ENCODE data around the gene ZIC2.
A peak's percentile ranks its signal among the peaks of the same experiment; 100 is the strongest.

Gene ZIC2

GRCh38 chr13:99980201-99980823 lies 1.3 kb upstream of the ZIC2 start:
- H3K27ac ChIP-seq (ENCODE audit: low read depth in 2 of 2, low read length in 2 of 2): no peak overlapping the region
- H3K4me1 ChIP-seq (ENCODE audit: control insufficient read depth in 2 of 2, insufficient read depth in 2 of 2, low read length in 2 of 2): peaks cover 12 to 18% of the 10 kb centered on the region in 2 donors
- H3K9me3 ChIP-seq (ENCODE audit: control insufficient read depth in 2 of 2, low read length in 2 of 2): no peaks in the 10 kb centered on the region
- H3K4me3 ChIP-seq (ENCODE audit: low read length in 2 of 2): peak overlapping the region; percentile 20 to 58
- H3K36me3 ChIP-seq (ENCODE audit: control insufficient read depth in 2 of 2, insufficient read depth in 2 of 2, low read length in 2 of 2): no peaks in the 10 kb centered on the region
- H3K27me3 ChIP-seq (ENCODE audit: control insufficient read depth in 2 of 2, insufficient read depth in 2 of 2, low read length in 2 of 2): peaks cover 65 to 72% of the 10 kb centered on the region in 2 donors
- no peak overlapping the region for H3K9ac ChIP-seq (ENCODE audit: low read depth in 1 of 2, low read length in 2 of 2)

GRCh38 chr13:99980824-99981734 lies 505 bp upstream of the ZIC2 start:
- H3K9me3 ChIP-seq (ENCODE audit: control insufficient read depth in 2 of 2, low read length in 2 of 2): no peaks in the 10 kb centered on the region
- H3K4me3 ChIP-seq (ENCODE audit: low read length in 2 of 2): peak overlapping the region; percentile 37 to 58
- H3K4me1 ChIP-seq (ENCODE audit: control insufficient read depth in 2 of 2, insufficient read depth in 2 of 2, low read length in 2 of 2): peaks cover 12 to 18% of the 10 kb centered on the region in 2 donors
- H3K36me3 ChIP-seq (ENCODE audit: control insufficient read depth in 2 of 2, insufficient read depth in 2 of 2, low read length in 2 of 2): no peaks in the 10 kb centered on the region
- no peak overlapping the region for H3K9ac ChIP-seq (ENCODE audit: low read depth in 1 of 2, low read length in 2 of 2)
- no peak overlapping the region for H3K27ac ChIP-seq (ENCODE audit: low read depth in 2 of 2, low read length in 2 of 2)
- H3K27me3 ChIP-seq (ENCODE audit: control insufficient read depth in 2 of 2, insufficient read depth in 2 of 2, low read length in 2 of 2): peaks cover 60 to 68% of the 10 kb centered on the region in 2 donors

- H3K36me3 ChIP-seq (ENCODE audit: control insufficient read depth in 2 of 2, insufficient read depth in 2 of 2, low read length in 2 of 2): no peaks in the 10 kb centered on the region
- no peak overlapping the region for H3K9ac ChIP-seq (ENCODE audit: low read depth in 1 of 2, low read length in 2 of 2)
- H3K27me3 ChIP-seq (ENCODE audit: control insufficient read depth in 2 of 2, insufficient read depth in 2 of 2, low read length in 2 of 2): peaks cover 62 to 68% of the 10 kb centered on the region in 2 donors
- H3K4me1 ChIP-seq (ENCODE audit: control insufficient read depth in 2 of 2, insufficient read depth in 2 of 2, low read length in 2 of 2): peaks cover 12 to 18% of the 10 kb centered on the region in 2 donors
- H3K4me3 ChIP-seq (ENCODE audit: low read length in 2 of 2): no peak overlapping the region
- no peaks in the 10 kb centered on the region for H3K9me3 ChIP-seq (ENCODE audit: control insufficient read depth in 2 of 2, low read length in 2 of 2)
- no peak overlapping the region for H3K27ac ChIP-seq (ENCODE audit: low read depth in 2 of 2, low read length in 2 of 2)
Observed at GRCh38 chr13:99982036-99982730, 599 bp downstream of the ZIC2 start.

- Histone ChIP-seq H3K4me1 (ENCODE audit: control insufficient read depth in 2 of 2, insufficient read depth in 2 of 2, low read length in 2 of 2) (peaks cover 12 to 18% of the 10 kb centered on the region in 2 donors), H3K27me3 (ENCODE audit: control insufficient read depth in 2 of 2, insufficient read depth in 2 of 2, low read length in 2 of 2) (peaks cover 64 to 69% of the 10 kb centered on the region in 2 donors), H3K36me3 (ENCODE audit: control insufficient read depth in 2 of 2, insufficient read depth in 2 of 2, low read length in 2 of 2) (no peaks in the 10 kb centered on the region), H3K9me3 (ENCODE audit: control insufficient read depth in 2 of 2, low read length in 2 of 2) (no peaks in the 10 kb centered on the region), H3K4me3 (ENCODE audit: low read length in 2 of 2) (no peak overlapping the region), H3K9ac (ENCODE audit: low read depth in 1 of 2, low read length in 2 of 2) (no peak overlapping the region), H3K27ac (ENCODE audit: low read depth in 2 of 2, low read length in 2 of 2) (no peak overlapping the region)
Observed at GRCh38 chr13:99982731-99983498, 1.3 kb downstream of the ZIC2 start.

- no peak overlapping the region for H3K9ac ChIP-seq (ENCODE audit: low read depth in 1 of 2, low read length in 2 of 2)
- H3K27me3 ChIP-seq (ENCODE audit: control insufficient read depth in 2 of 2, insufficient read depth in 2 of 2, low read length in 2 of 2): peaks cover 62 to 68% of the 10 kb centered on the region in 2 donors
- H3K27ac ChIP-seq (ENCODE audit: low read depth in 2 of 2, low read length in 2 of 2): no peak overlapping the region
- H3K4me3 ChIP-seq (ENCODE audit: low read length in 2 of 2): no peak overlapping the region
- H3K4me1 ChIP-seq (ENCODE audit: control insufficient read depth in 2 of 2, insufficient read depth in 2 of 2, low read length in 2 of 2): peaks cover 12 to 18% of the 10 kb centered on the region in 2 donors
- no peaks in the 10 kb centered on the region for H3K36me3 ChIP-seq (ENCODE audit: control insufficient read depth in 2 of 2, insufficient read depth in 2 of 2, low read length in 2 of 2)
- H3K9me3 ChIP-seq (ENCODE audit: control insufficient read depth in 2 of 2, low read length in 2 of 2): no peaks in the 10 kb centered on the region
Observed at GRCh38 chr13:99983499-99984401, 2.2 kb downstream of the ZIC2 start.

GRCh38 chr13:99984461-99985240 lies 3.1 kb downstream of the ZIC2 start:
- Histone ChIP-seq H3K27ac (ENCODE audit: low read depth in 2 of 2, low read length in 2 of 2) (no peak overlapping the region), H3K27me3 (ENCODE audit: control insufficient read depth in 2 of 2, insufficient read depth in 2 of 2, low read length in 2 of 2) (peaks cover 62 to 69% of the 10 kb centered on the region in 2 donors), H3K4me1 (ENCODE audit: control insufficient read depth in 2 of 2, insufficient read depth in 2 of 2, low read length in 2 of 2) (peaks cover 14 to 15% of the 10 kb centered on the region in 2 donors), H3K9ac (ENCODE audit: low read depth in 1 of 2, low read length in 2 of 2) (no peak overlapping the region), H3K4me3 (ENCODE audit: low read length in 2 of 2) (no peak overlapping the region), H3K36me3 (ENCODE audit: control insufficient read depth in 2 of 2, insufficient read depth in 2 of 2, low read length in 2 of 2) (no peaks in the 10 kb centered on the region), H3K9me3 (ENCODE audit: control insufficient read depth in 2 of 2, low read length in 2 of 2) (no peaks in the 10 kb centered on the region)

GRCh38 chr13:99985241-99985874 lies 3.8 kb downstream of the ZIC2 start:
- peaks cover 14 to 15% of the 10 kb centered on the region in 2 donors for H3K4me1 ChIP-seq (ENCODE audit: control insufficient read depth in 2 of 2, insufficient read depth in 2 of 2, low read length in 2 of 2)
- no peaks in the 10 kb centered on the region for H3K36me3 ChIP-seq (ENCODE audit: control insufficient read depth in 2 of 2, insufficient read depth in 2 of 2, low read length in 2 of 2)
- H3K9me3 ChIP-seq (ENCODE audit: control insufficient read depth in 2 of 2, low read length in 2 of 2): no peaks in the 10 kb centered on the region
- peaks cover 68 to 71% of the 10 kb centered on the region in 2 donors for H3K27me3 ChIP-seq (ENCODE audit: control insufficient read depth in 2 of 2, insufficient read depth in 2 of 2, low read length in 2 of 2)
- no peak overlapping the region for H3K27ac ChIP-seq (ENCODE audit: low read depth in 2 of 2, low read length in 2 of 2)
- H3K4me3 ChIP-seq (ENCODE audit: low read length in 2 of 2): no peak overlapping the region
- no peak overlapping the region for H3K9ac ChIP-seq (ENCODE audit: low read depth in 1 of 2, low read length in 2 of 2)

GRCh38 chr13:99985886-99986527 lies 4.4 kb downstream of the ZIC2 start:
- Histone ChIP-seq H3K27me3 (ENCODE audit: control insufficient read depth in 2 of 2, insufficient read depth in 2 of 2, low read length in 2 of 2) (peaks cover 74 to 78% of the 10 kb centered on the region in 2 donors), H3K27ac (ENCODE audit: low read depth in 2 of 2, low read length in 2 of 2) (no peak overlapping the region), H3K9me3 (ENCODE audit: control insufficient read depth in 2 of 2, low read length in 2 of 2) (no peaks in the 10 kb centered on the region), H3K9ac (ENCODE audit: low read depth in 1 of 2, low read length in 2 of 2) (no peak overlapping the region), H3K4me1 (ENCODE audit: control insufficient read depth in 2 of 2, insufficient read depth in 2 of 2, low read length in 2 of 2) (peaks cover 12 to 18% of the 10 kb centered on the region in 2 donors), H3K36me3 (ENCODE audit: control insufficient read depth in 2 of 2, insufficient read depth in 2 of 2, low read length in 2 of 2) (no peaks in the 10 kb centered on the region), H3K4me3 (ENCODE audit: low read length in 2 of 2) (no peak overlapping the region)

Data from mucosa of rectum (tissue), 2 donors.